Fibroblast of pulmonary artery (primary cell): ENCODE data around the gene KIAA0825.
"Not testable (repeated sequence)": the region's sequence is repeated elsewhere in the genome, so short reads cannot be mapped to it uniquely, and the experiment has no call there.

Experiments used
- DNase-seq: peaks from one replicate; pipeline ENCODE4 v3.0.0-alpha.2; 2010; ENCODE audit warnings: low read depth
- H3K4me3 ChIP-seq: replicated peaks from 2 replicates; pipeline ENCODE4 v1.5.1; 2011; ENCODE audit warnings: low read depth, mild to moderate bottlenecking, control low read depth, low read length, moderate library complexity
- TF ChIP-seq, protein P1 (sequence below): IDR thresholded peaks from 2 replicates; pipeline ENCODE4 v1.5.1; 2011; ENCODE audit warnings: mild to moderate bottlenecking, control low read depth, low read length, inconsistent platforms; ENCODE audit errors: missing control alignments

KIAA0825 gene

DNA sequence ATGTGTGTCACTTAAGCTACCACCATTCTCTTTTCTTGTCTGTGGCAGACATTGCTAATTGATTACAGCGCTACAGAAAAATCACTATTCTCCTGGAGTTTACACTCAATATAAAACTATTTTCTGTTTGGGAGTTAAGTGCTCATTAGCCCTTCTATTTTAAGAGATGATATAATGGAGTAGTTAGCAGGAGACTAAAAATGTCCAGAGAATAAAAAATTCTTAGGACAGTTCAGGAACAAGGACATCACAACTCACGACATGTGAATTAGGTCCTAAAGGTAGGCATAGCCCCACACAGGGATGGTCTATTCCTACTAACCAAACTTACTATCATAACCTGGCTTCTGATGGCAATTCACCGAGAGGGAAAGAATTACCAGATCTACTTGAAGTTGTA is 258.5 kb downstream of the KIAA0825 start:
- no peak for DNase-seq
- H3K4me3 ChIP-seq: no peak overlapping the region
- TF ChIP-seq, protein P1, sequence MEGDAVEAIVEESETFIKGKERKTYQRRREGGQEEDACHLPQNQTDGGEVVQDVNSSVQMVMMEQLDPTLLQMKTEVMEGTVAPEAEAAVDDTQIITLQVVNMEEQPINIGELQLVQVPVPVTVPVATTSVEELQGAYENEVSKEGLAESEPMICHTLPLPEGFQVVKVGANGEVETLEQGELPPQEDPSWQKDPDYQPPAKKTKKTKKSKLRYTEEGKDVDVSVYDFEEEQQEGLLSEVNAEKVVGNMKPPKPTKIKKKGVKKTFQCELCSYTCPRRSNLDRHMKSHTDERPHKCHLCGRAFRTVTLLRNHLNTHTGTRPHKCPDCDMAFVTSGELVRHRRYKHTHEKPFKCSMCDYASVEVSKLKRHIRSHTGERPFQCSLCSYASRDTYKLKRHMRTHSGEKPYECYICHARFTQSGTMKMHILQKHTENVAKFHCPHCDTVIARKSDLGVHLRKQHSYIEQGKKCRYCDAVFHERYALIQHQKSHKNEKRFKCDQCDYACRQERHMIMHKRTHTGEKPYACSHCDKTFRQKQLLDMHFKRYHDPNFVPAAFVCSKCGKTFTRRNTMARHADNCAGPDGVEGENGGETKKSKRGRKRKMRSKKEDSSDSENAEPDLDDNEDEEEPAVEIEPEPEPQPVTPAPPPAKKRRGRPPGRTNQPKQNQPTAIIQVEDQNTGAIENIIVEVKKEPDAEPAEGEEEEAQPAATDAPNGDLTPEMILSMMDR: no peak

DNA sequence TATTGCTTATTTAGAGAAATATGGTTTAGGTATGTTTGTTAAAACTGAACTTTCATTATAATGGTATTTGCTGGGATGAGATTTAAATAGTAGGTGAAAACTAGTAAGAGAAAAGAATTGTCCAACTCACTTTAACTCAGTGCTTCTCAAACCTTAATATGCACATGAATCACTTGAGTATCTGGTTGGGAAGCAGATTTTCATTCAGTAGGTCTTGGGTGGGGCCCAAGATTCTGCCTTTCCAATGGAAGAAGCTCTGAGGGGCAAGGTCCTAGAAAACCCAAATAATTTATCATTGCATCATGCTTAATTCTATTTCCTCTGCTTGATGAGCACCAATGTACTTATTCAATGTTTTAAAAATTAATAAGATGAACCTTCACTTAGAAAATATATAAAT is 262.6 kb downstream of the KIAA0825 start:
- no peak for DNase-seq
- TF ChIP-seq, protein P1: no peak
- H3K4me3 ChIP-seq: no peak overlapping the region

DNA sequence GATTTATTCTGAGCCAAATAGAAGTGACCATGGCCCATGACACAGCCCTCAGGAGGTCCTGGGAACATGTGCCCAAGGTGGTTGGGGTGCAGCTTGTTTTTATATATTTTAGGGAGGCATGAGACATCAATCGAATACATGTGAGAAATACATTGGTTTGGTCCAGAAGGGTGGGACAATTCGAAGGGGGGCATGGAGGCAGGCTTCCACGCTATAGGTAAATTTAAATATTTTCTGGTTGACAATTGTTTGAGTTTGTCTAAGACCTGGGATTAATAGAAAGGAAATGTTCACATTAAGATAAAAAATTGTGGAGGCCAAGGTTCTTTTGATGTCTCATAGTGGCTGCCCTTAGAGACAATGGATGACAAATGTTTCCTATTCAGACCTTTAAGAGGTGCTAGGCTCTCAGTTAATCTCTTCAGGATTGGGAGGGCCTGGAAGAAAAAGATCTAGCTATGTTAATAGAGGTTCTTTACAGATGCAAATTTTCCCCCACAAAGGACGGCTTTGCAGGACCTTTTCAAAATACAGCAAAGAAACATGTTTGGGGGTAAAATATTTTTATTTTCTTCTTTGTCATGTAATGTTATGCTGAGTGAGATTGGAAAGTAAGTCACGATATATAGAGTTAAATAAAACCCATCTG is 263.4 kb downstream of the KIAA0825 start:
- not testable (repeated sequence) for H3K4me3 ChIP-seq, DNase-seq

DNA sequence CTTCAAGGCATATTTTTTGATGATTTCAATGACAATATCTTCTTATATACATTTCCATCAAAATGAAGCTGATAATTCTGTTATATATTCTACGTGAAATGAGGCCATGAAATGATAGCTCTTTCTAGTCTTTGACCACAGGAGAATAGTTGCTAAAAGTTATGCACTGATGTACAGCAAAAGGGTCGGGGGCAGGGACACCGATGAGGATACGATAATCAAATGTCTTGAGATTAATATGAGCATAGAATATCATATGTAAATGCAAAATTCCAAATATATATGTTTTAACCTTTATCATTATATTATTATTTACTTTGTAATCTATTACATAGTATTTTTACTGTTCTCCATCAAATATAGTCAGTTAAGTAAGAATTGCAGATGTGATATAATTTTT is 264.8 kb downstream of the KIAA0825 start:
- H3K4me3 ChIP-seq: no peak overlapping the region
- DNase-seq: no peak
- TF ChIP-seq, protein P1: no peak

DNA sequence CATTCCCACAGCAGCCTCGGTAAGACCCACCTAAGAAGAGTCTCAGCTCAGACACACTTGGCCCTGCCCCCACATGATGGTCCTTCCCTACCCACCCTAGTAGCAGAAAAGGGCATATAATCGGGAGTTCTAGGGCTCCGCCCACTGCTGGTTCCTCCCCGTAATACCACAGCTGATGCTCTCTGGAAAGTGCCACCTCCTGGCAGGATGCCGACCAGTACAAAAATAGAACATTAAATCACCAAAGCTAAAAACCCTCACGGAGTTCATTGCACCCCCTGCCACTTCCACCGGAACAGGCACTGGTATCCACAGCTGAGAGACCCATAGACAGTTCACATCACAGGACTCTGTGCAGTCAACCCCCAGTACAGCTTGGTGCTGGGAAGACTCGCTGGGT is 271.3 kb downstream of the KIAA0825 start:
- TF ChIP-seq, protein P1: no peak
- no peak overlapping the region for H3K4me3 ChIP-seq
- DNase-seq: no peak

DNA sequence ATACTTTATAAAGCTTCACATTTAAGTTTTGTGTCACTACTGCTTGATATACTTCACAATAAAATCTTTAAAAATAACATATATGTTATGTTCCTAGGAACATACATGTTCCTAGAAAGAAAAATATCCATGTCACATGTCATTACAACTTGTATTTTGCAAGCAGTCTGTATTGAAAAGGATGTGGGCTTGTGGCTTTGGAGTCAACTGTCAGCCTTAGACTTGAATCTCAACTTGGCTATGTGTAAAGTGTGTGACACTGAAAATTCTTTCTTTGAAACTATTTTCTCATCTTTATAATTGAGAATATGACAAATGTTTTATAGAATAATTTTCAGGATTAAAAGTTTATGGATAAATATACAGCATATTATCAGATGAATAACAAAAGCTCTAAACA is 273.1 kb downstream of the KIAA0825 start:
- DNase-seq: no peak
- no peak overlapping the region for H3K4me3 ChIP-seq
- TF ChIP-seq, protein P1: no peak

DNA sequence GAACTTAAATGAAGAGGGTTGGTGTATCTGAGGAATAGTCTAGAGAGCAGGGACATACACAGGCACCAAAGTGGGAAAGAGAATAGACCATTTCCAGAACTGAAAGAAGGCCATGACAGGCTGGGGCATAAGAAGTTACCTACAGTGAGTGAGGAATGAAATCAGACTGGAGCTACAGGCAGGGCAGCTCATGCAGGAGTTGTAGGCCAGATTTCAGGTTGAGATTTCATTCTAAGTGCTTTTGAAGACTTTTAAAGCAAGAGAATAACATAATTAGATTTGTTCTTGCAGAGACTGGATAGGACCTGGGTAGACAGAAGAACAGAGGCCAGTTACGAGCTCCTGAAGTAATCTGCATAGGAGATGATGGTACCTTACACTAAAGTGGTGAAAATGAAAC is 280.8 kb downstream of the KIAA0825 start:
- TF ChIP-seq, protein P1: no peak
- DNase-seq: no peak
- no peak overlapping the region for H3K4me3 ChIP-seq
